ENCODE measurements around the gene ZNF423. TPM values are rescaled to one million over a fixed set of nuclear protein-coding genes. Genes with fewer than 3 reads are reported as not detected.

Gene ZNF423
- total RNA-seq, 2 experiments from 2014 or later, result not detected

Other genes with a start within 250 kb of the ZNF423 start
- 10 to 100 TPM; 19.1 to 19.9 TPM for gene CNEP1R1, start 169.1 kb upstream of the ZNF423 start, total RNA-seq
- gene HEATR3, start 209.9 kb upstream of the ZNF423 start, total RNA-seq, result 10 to 100 TPM; 23.6 to 29.6 TPM

Data from activated CD8-positive, alpha-beta T cell treated with anti-CD3 and anti-CD28 coated beads for 36 hours (primary cell).